ENCODE results near the gene FZD2. TPM values are rescaled to one million over a fixed set of nuclear protein-coding genes. Genes with fewer than 3 reads are reported as not detected.

FZD2 gene
- total and polyA plus RNA-seq, 2 of the 4 experiments (the other 2 are of a cell fraction), result 21.3 to 130 TPM

DNA sequence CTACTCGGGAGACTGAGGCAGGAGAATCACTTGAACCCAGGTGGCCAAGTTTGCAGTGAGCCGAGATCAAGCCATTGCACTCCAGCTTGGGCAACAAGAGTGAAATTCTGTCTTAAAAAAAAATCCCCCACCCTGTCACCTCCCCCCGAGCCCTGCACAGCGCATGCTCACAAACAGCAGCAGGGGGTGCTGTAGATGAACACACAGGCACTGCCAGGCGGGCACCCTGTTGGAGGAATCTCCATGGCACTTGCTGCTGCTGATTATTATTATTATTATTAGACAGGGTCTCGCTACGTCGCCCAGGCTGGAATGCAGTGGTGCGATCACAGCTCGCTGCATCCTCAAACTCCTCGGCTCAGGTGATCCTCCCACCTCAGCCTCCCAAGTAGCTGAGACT, 24.6 kb downstream of the FZD2 start:
- Histone ChIP-seq H3K4ac (ENCODE audit: low read depth, low read length) (no peak overlapping the region), H3K56ac (ENCODE audit: extremely low read depth, insufficient read depth, low read length) (no peak overlapping the region), H2BK120ac (ENCODE audit: low read depth, low read length) (no peak overlapping the region), H3K9me1 (ENCODE audit: insufficient read depth, low read length) (no peaks in the 10 kb centered on the region; the same call in 1 of the 2 replicates), H4K5ac (ENCODE audit: low read depth, low read length) (no peak overlapping the region), H2AK5ac (ENCODE audit: low read depth, low read length) (no peak overlapping the region), H3K27ac (ENCODE audit: insufficient read depth, low read length) (no peak overlapping the region), H3K27me3 (ENCODE audit: control insufficient read depth, insufficient read depth, low read length) (peaks cover 9% of the 10 kb centered on the region), H3K36me3 (ENCODE audit: control insufficient read depth, insufficient read depth, low read length) (no peaks in the 10 kb centered on the region), H3K18ac (ENCODE audit: low read depth, low read length) (no peak overlapping the region), H3K4me3 (ENCODE audit: insufficient read depth, low read depth, low read length) (no peak overlapping the region), H3K4me2 (ENCODE audit: low read depth, low read length) (no peak overlapping the region), H3K14ac (replicated peaks; ENCODE audit: low read depth, low read length) (no peak overlapping the region), H3K4me1 (ENCODE audit: control insufficient read depth, insufficient read depth, low read length) (peaks cover 1% of the 10 kb centered on the region; the same call in 1 of the 2 replicates), H2BK20ac (ENCODE audit: low read depth, low read length) (no peak overlapping the region), H3K9me3 (ENCODE audit: control insufficient read depth, insufficient read depth, low read length) (no peaks in the 10 kb centered on the region), H3K9ac (ENCODE audit: low read depth, low read length) (no peak overlapping the region), H3K79me1 (ENCODE audit: low read depth in 1 of 2, low read length in 2 of 2) (no peaks in the 10 kb centered on the region), H4K20me1 (ENCODE audit: insufficient read depth, low read length) (no peaks in the 10 kb centered on the region), H2AK9ac (replicated peaks; ENCODE audit: low read depth, low read length, poor library complexity) (no peak overlapping the region), H3K23ac (ENCODE audit: low read depth, low read length) (no peak overlapping the region), H2BK15ac (ENCODE audit: low read depth, low read length) (no peak overlapping the region), H2BK5ac (ENCODE audit: low read depth, low read length, poor library complexity, severe bottlenecking) (no peak overlapping the region), H2AFZ (replicated peaks; ENCODE audit: low read length, poor library complexity) (no peak overlapping the region), H4K91ac (ENCODE audit: insufficient read depth, low read depth, low read length) (no peak overlapping the region), H4K8ac (ENCODE audit: low read depth in 2 of 2, low read length in 2 of 2) (no peak overlapping the region)
- intact Hi-C loops (cut with micrococcal nuclease) (no loop called here), in situ Hi-C loops (cut with MboI; ENCODE audit: low sequenced_read_pairs) (no loop called here), dilution Hi-C loops (cut with HindIII; ENCODE audit: low sequenced_read_pairs, unreplicated experiment) (no loop called here)
- ChIA-PET POLR2A (ENCODE audit: unreplicated experiment) (no interaction called here), CTCF (interaction anchor here (0.8 to 1.1 kb wide), 2 partner anchors 10 to 48 kb away, joined by 3 to 12 read pairs; no protein-coding TSS in a partner anchor)
- WGBS, 2 experiments (ENCODE audit: extremely low coverage in 2 of 2, insufficient read length in 1 of 2), result 76% methylated on average over 2 of the region's 11 CpGs; no CpG with 5 or more reads in 1 of the 2 experiments
- no peak for TF ChIP-seq NFE2L2 (IDR thresholded peaks at IDR 0.05; ENCODE audit: low read depth, low read length)
- peak; percentile 46 for TF ChIP-seq RAD21 (IDR thresholded peaks at IDR 0.05; ENCODE audit: low read length)
- no peak for TF ChIP-seq RFX5 (IDR thresholded peaks at IDR 0.05; ENCODE audit: low read depth, low read length)
- peak; percentile 41; the same call in 1 of the 2 replicates for TF ChIP-seq CTCF (conservative IDR thresholded peaks at IDR 0.05; ENCODE audit: low read depth, low read length)
- TF ChIP-seq SMC3 (IDR thresholded peaks at IDR 0.05; ENCODE audit: low read depth, low read length), result peak; percentile 50
- ATAC-seq (ENCODE audit: low read depth) (0 out of 2 replicates have a peak, but pooled peaks have one; percentile 37), DNase-seq (no peak)
- BruUV-seq (replicated peaks), result no TSS peak
